ENCODE data around the gene FDCSP. TPM values are rescaled to one million over a fixed set of nuclear protein-coding genes. Genes with fewer than 3 reads are reported as not detected.

The FDCSP gene
- total and polyA plus RNA-seq, 9 of the 15 experiments (the other 6 are each of a cell fraction or from before 2014, with no cell fraction given): not detected

DNA sequence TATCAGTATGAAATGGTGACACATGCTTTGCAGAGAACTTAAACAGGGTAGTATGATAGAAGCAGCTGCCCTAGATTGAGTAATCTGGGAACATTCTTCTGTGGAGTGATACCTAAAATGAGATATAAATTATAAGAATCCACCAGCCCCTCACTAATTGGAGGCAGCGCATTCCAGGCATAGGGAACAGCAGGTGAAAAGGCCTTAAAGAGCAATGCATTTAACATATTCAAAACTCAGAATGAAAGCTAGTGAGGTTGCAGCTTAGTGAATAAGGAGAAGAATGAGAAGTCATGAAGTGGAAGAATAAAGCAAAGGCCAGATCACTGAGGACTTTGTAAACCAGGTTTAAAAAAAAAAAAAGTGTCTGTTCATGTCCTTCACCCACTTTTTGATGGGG lies 35.3 kb upstream of the FDCSP start (continued):
- TF ChIP-seq PHB2 (IDR thresholded peaks at IDR 0.05; ENCODE audit: low read depth) (no peak), CBFA2T2 (conservative IDR thresholded peaks at IDR 0.05) (no peak), MEF2D (tag; conservative IDR thresholded peaks at IDR 0.05; ENCODE audit: low read depth) (no peak), RAD21 (CRISPR knock-in tag; conservative IDR thresholded peaks at IDR 0.05 in 1 of 2, IDR thresholded peaks at IDR 0.05 in 1 of 2) (no peak), JUND (IDR thresholded peaks at IDR 0.05; ENCODE audit: borderline replicate concordance, low read depth, low read length) (no peak), JUND (tag; IDR thresholded peaks at IDR 0.05; ENCODE audit: borderline replicate concordance, low read depth, low read length) (no peak), MBD2 (IDR thresholded peaks at IDR 0.05; ENCODE audit: borderline replicate concordance, low read depth) (no peak)

DNA sequence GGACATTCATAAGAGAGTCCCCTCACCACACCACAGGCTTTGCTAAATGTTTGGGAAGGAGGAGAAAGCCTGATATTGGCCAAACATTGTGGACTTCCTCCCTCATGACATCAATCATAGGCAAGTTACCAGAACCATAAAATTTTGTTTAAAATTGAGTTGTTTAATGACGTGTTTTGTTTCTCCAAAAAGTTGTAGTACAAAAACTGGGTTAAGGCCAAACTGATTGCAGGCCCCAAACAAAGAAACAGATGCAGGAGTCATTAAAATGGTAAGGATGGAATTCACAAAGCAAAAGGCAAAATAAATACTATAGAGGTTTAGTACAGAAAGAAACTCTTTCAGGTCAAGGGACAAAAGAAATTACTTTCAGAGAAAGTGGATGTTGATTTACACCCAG lies 34.3 kb upstream of the FDCSP start:
- H4K20me1 ChIP-seq (replicated peaks; ENCODE audit: control insufficient read depth, insufficient read depth, low read length): no peaks in the 10 kb centered on the region
- no TSS peak for BruUV-seq (replicated peaks)
- H3K4me1 ChIP-seq (replicated peaks in 1 of 2; ENCODE audit: control insufficient read depth in 2 of 2, insufficient read depth in 2 of 2, low read length in 2 of 2): no peaks in the 10 kb centered on the region
- FAIRE-seq (no peak), ATAC-seq (no peak), DNase-seq (ENCODE audit: extremely low read depth in 1 of 4, low spot score in 3 of 4) (no peak)
- no peak overlapping the region for H3K9ac ChIP-seq (ENCODE audit: insufficient read depth in 1 of 2, low read depth in 2 of 2, low read length in 2 of 2)
- no peak overlapping the region for H3K27ac ChIP-seq (ENCODE audit: extremely low read depth, low read depth, low read length)
- WGBS (ENCODE audit: insufficient coverage, low coverage, missing lambda C conversion rate): 0% methylated on average over 1 of the region's 1 CpG
- H3K9me3 ChIP-seq (replicated peaks; ENCODE audit: control insufficient read depth, insufficient read depth, low read depth, low read length): no peaks in the 10 kb centered on the region
- H3K27me3 ChIP-seq (ENCODE audit: control insufficient read depth in 2 of 2, insufficient read depth in 2 of 2, low read length in 2 of 2): no peaks in the 10 kb centered on the region
- no peaks in the 10 kb centered on the region for H3K36me3 ChIP-seq (ENCODE audit: control insufficient read depth, insufficient read depth, low read length)
- H3K4me3 ChIP-seq: no peak overlapping the region
- ChIA-PET CTCF (ENCODE audit: low intra/inter-chr PET ratio) (no interaction called here), POLR2A (no interaction called here)
- no peaks in the 10 kb centered on the region for H3K79me2 ChIP-seq (ENCODE audit: control insufficient read depth, insufficient read depth, low read length)
- no peaks in the 10 kb centered on the region for H3K9me1 ChIP-seq (ENCODE audit: control insufficient read depth, insufficient read depth, low read length)
- no peak overlapping the region for H2AFZ ChIP-seq (ENCODE audit: low read depth, low read length)
- in situ Hi-C loops (cut with MboI) (no loop called here), intact Hi-C loops (cut with micrococcal nuclease) (no loop called here)
- no peak overlapping the region for H3K4me2 ChIP-seq (ENCODE audit: insufficient read depth, low read length)
- no peak for TF ChIP-seq DMBX1 (CRISPR knock-in tag; IDR thresholded peaks at IDR 0.05; ENCODE audit: borderline replicate concordance)
- no peak for TF ChIP-seq FOS (IDR thresholded peaks at IDR 0.05; ENCODE audit: extremely low read depth, insufficient read length)
- TF ChIP-seq TRIM24 (IDR thresholded peaks at IDR 0.05): no peak
- no peak for TF ChIP-seq KDM1A (IDR thresholded peaks at IDR 0.05)
- TF ChIP-seq RNF219 (CRISPR knock-in tag; IDR thresholded peaks at IDR 0.05): no peak
- TF ChIP-seq ERF (CRISPR knock-in tag; IDR thresholded peaks at IDR 0.05): no peak
- no peak for TF ChIP-seq POLR3G (IDR thresholded peaks at IDR 0.05; ENCODE audit: extremely low read depth, insufficient read length, insufficient replicate concordance)
- TF ChIP-seq TAL1 (IDR thresholded peaks at IDR 0.05): no peak
- no peak for TF ChIP-seq ZNF707 (CRISPR knock-in tag; conservative IDR thresholded peaks at IDR 0.05)
- no peak for TF ChIP-seq ZNF668 (CRISPR knock-in tag; IDR thresholded peaks at IDR 0.05)
- no peak for TF ChIP-seq MYNN (IDR thresholded peaks at IDR 0.05)
- TF ChIP-seq MYNN (CRISPR knock-in tag; IDR thresholded peaks at IDR 0.05): no peak

Measured in K562 (cell line).